GM12878 (cell line): ENCODE data around the gene ULBP1. TPM values are rescaled to one million over a fixed set of nuclear protein-coding genes. Genes with fewer than 3 reads are reported as not detected.
A peak's percentile ranks its signal among the peaks of the same experiment; 100 is the strongest.

Experiments
- BCL11A ChIP-seq: IDR thresholded peaks from 2 replicates; pipeline ENCODE4 v1.6.1; 2011; ENCODE audit warnings: low read depth, low read length
- CEBPB ChIP-seq, 2 experiments: fragments of 150-350 bp in 1 of 2; IDR thresholded peaks; 2 replicates each; pipeline ENCODE4 v1.6.1; 2012 to 2014; ENCODE audit warnings: low read depth in 2 of 2, low read length in 2 of 2, borderline replicate concordance in 1 of 2, inconsistent platforms in 1 of 2
- E2F4 ChIP-seq: IDR thresholded peaks from 2 replicates; pipeline ENCODE4 v1.6.1; 2012; ENCODE audit warnings: low read depth, low read length, improper control_type of control experiment
- E4F1 ChIP-seq: fragments of 450-650 bp; IDR thresholded peaks from 2 replicates; pipeline ENCODE4 v1.6.1; 2018; ENCODE audit warnings: borderline replicate concordance, mild to moderate bottlenecking; ENCODE audit not compliant: partially characterized antibody
- FOS ChIP-seq: IDR thresholded peaks from 3 replicates; pipeline ENCODE4 v1.6.1; 2011; ENCODE audit warnings: borderline replicate concordance; ENCODE audit not compliant: insufficient read length; ENCODE audit errors: extremely low read depth
- GABPA ChIP-seq: IDR thresholded peaks from 2 replicates; pipeline ENCODE4 v1.6.1; 2014; ENCODE audit warnings: antibody characterized with exemption, low read depth, mild to moderate bottlenecking, inconsistent platforms
- KAT2A ChIP-seq: conservative IDR thresholded peaks from 2 replicates; pipeline ENCODE4 v1.6.1; 2011; ENCODE audit warnings: low read depth, low read length; ENCODE audit not compliant: control insufficient read depth
- KLF5 ChIP-seq: fragments of 450-650 bp; IDR thresholded peaks from 2 replicates; pipeline ENCODE4 v1.6.1; 2014; ENCODE audit warnings: mild to moderate bottlenecking; ENCODE audit not compliant: partially characterized antibody
- MEF2B ChIP-seq: fragments of 450-650 bp; IDR thresholded peaks from 2 replicates; pipeline ENCODE4 v1.6.1; 2018; ENCODE audit warnings: mild to moderate bottlenecking, moderate library complexity; ENCODE audit not compliant: partially characterized antibody, poor library complexity, severe bottlenecking
- MXI1 ChIP-seq: fragments of 150-350 bp; IDR thresholded peaks from 2 replicates; pipeline ENCODE4 v1.6.1; 2011; ENCODE audit warnings: low read depth, mild to moderate bottlenecking, inconsistent platforms, low read length, improper control_type of control experiment
- MYB ChIP-seq: fragments of 150-350 bp; IDR thresholded peaks from 2 replicates; pipeline ENCODE4 v1.6.1; 2014; ENCODE audit warnings: mild to moderate bottlenecking, low read depth, low read length, borderline replicate concordance
- NFYB ChIP-seq: IDR thresholded peaks from 2 replicates; pipeline ENCODE4 v1.6.1; 2011; ENCODE audit warnings: low read depth, mild to moderate bottlenecking, low read length, improper control_type of control experiment, moderate library complexity; ENCODE audit not compliant: insufficient read depth
- PAX5 ChIP-seq: IDR thresholded peaks from 2 replicates; pipeline ENCODE4 v1.6.1; 2011; ENCODE audit warnings: low read depth, low read length, borderline replicate concordance
- PKNOX1 ChIP-seq: fragments of 450-650 bp; IDR thresholded peaks from 2 replicates; pipeline ENCODE4 v1.6.1; 2016; ENCODE audit warnings: mild to moderate bottlenecking
- POLR2A ChIP-seq: IDR thresholded peaks from 2 replicates; pipeline ENCODE4 v1.6.1; 2011; ENCODE audit warnings: low read depth, mild to moderate bottlenecking, low read length
- SMAD1 ChIP-seq: fragments of 450-650 bp; IDR thresholded peaks from 2 replicates; pipeline ENCODE4 v1.6.1; 2018; ENCODE audit warnings: mild to moderate bottlenecking, low read depth; ENCODE audit not compliant: partially characterized antibody
- SUZ12 ChIP-seq: fragments of 200-600 bp; sonication (generic); IDR thresholded peaks from one replicate; pipeline ENCODE4 v1.6.1; 2018; ENCODE audit warnings: antibody characterized with exemption, mild to moderate bottlenecking; ENCODE audit not compliant: unreplicated experiment
- YBX1 ChIP-seq: fragments of 450-650 bp; IDR thresholded peaks from 2 replicates; pipeline ENCODE4 v1.6.1; 2016; ENCODE audit warnings: antibody characterized with exemption
- ZBED1 ChIP-seq: IDR thresholded peaks from 2 replicates; pipeline ENCODE4 v1.6.1; 2016; ENCODE audit warnings: borderline replicate concordance
- ZBTB4 ChIP-seq: fragments of 450-650 bp; formaldehyde crosslinking; IDR thresholded peaks from 2 replicates; pipeline ENCODE4 v1.4.0; 2022; ENCODE audit warnings: mild to moderate bottlenecking, moderate library complexity
- polyA plus RNA-seq, 11 experiments: library from polyadenylated mRNA; depleted of rRNA in 4 of 11; unstranded in 6 of 11; stranded (reverse) in 5 of 11; fragments of >200 nt; fragmentation: Nextera tagmentation in 4 of 11; fragmentation: Illumina TruSeq in 1 of 11; extraction: Ambion mirVana in 4 of 11; extraction: Trizol in 1 of 11; gene quantifications; 1 replicate in 1 of 11; 2 replicates in 10 of 11; pipeline versions ENCODE4 v1.2.1 to v1.2.3, GENCODE V29; 2011 to 2016; ENCODE audit warnings: inconsistent platforms in 2 of 11, missing spikeins in 2 of 11, low read depth in 1 of 11
- total RNA-seq, 4 experiments: library from RNA; depleted of rRNA in 3 of 4; stranded (reverse); fragments of >200 nt in 3 of 4; fragmentation: Illumina TruSeq in 1 of 4; extraction: Trizol in 1 of 4; gene quantifications; 2 replicates each; pipeline versions ENCODE4 v1.2.1 to v1.2.3, GENCODE V29; 2013 to 2021
- TF ChIP-seq, protein P1 (sequence below): IDR thresholded peaks from 2 replicates; pipeline ENCODE4 v1.6.1; 2012; ENCODE audit warnings: low read depth, low read length, improper control_type of control experiment

The ULBP1 gene
- total and polyA plus RNA-seq, 10 of the 15 experiments (the other 5 are each of a cell fraction or from before 2014, with no cell fraction given) = 0.02 to 0.12 (median 0.04) TPM; not detected in 7

DNA sequence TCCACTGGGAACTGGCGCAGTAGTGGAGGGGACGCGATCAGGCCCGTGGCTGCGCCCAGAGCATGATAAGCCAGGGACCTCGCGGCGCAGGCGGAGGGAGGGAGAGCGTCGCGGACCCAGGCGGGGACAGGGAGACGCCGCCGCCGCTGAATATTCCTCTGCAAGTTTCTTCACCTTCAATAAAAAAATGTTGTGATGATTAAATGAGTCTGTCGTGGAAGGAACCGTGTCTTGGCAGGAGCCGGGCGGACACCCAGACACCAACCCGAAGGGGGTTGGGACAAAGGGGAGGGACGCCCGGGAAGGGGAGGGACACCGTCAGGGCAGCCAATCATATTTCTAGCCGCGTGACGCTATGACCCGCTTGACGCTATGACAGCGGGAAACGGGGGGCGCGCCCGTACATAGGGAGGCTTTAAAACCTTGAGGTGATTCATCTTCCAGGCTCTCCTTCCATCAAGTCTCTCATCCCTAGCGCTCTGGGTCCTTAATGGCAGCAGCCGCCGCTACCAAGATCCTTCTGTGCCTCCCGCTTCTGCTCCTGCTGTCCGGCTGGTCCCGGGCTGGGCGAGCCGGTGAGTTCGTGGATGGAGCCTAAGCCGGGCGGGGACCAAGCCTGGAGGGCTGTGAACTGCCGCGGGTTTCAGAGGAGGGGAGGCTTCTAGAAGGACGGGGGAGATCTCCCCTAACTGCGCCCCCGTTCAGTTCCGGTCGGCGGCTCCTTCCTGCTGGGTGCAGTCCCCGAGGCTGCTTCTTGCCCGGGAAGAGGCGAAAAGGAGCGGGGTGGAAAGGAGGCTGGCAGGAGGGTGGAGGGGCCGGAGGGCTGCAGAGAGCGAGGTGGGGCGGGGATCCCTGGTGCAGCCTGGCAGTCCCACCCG lies 21.9 kb upstream of the ULBP1 start, which contains the start of gene ULBP2 (continued):
- no peak for TF ChIP-seq ZBED1
- no peak for TF ChIP-seq MYB
- TF ChIP-seq MXI1 = no peak
- no peak for TF ChIP-seq CEBPB (IDR thresholded peaks at IDR 0.05; ENCODE audit: borderline replicate concordance in 1 of 2, low read depth in 2 of 2, low read length in 2 of 2)
- no peak for TF ChIP-seq KAT2A
- TF ChIP-seq, protein P1, sequence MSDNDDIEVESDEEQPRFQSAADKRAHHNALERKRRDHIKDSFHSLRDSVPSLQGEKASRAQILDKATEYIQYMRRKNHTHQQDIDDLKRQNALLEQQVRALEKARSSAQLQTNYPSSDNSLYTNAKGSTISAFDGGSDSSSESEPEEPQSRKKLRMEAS = no peak
- peak; percentile 83 for TF ChIP-seq NFYB
- no peak for TF ChIP-seq SMAD1
- peak; percentile 63 for TF ChIP-seq SUZ12
- no peak for TF ChIP-seq KLF5
- TF ChIP-seq ZBTB4 (CRISPR knock-in tag) = no peak
- no peak for TF ChIP-seq PAX5
- TF ChIP-seq FOS = no peak
- TF ChIP-seq BCL11A = no peak
- TF ChIP-seq POLR2A = peak; percentile 56; the same call in 1 of the 2 replicates
- no peak for TF ChIP-seq GABPA
- TF ChIP-seq E4F1 = no peak
- TF ChIP-seq PKNOX1 = peak; percentile 81
- TF ChIP-seq YBX1 = no peak
- no peak for TF ChIP-seq E2F4
- TF ChIP-seq MEF2B = no peak
